Astrocyte (in vitro differentiated cells and primary cell): ENCODE measurements around the gene IRF1.
"Not testable (repeated sequence)": the region's sequence is repeated elsewhere in the genome, so short reads cannot be mapped to it uniquely, and the experiment has no call there.

Experiments used
- CTCF ChIP-seq: IDR thresholded peaks from 2 replicates; pipeline ENCODE4 v1.5.1; 2011; ENCODE audit warnings: low read depth, mild to moderate bottlenecking, inconsistent platforms, low read length, moderate library complexity; ENCODE audit not compliant: insufficient read depth
- EZH2 ChIP-seq: IDR thresholded peaks from 2 replicates; pipeline ENCODE4 v1.6.1; 2012; ENCODE audit warnings: mild to moderate bottlenecking, low read length, inconsistent platforms; ENCODE audit not compliant: insufficient read depth

- TF ChIP-seq EZH2, CTCF: not testable (repeated sequence)
These were observed 31.5 kb upstream of the IRF1 start for GRCh38 chr5:132522067-132522466.
